HuH-7 (cell line): ENCODE data around the gene AQP10.
A peak's percentile ranks its signal among the peaks of the same experiment; 100 is the strongest.
"Not testable (repeated sequence)": the region's sequence is repeated elsewhere in the genome, so short reads cannot be mapped to it uniquely, and the experiment has no call there.

Source experiments
- DNase-seq: peaks from one replicate; pipeline ENCODE4 v3.0.0; 2011; ENCODE audit warnings: low spot score

The AQP10 gene

DNA sequence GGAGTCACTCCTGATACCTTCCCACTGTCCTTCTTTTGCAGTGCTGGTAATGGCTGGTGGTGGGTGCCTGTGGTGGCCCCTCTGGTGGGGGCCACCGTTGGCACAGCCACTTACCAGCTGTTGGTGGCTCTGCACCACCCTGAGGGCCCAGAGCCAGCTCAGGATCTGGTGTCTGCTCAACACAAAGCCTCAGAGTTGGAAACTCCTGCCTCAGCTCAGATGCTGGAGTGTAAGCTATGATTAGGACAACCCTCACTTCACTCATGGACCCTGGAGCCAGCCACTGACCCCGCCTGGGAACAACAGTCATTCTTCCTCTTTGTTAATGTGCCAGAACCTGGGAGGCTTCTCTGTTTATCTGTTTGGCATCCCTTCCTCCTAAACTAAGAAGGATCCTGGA is 3.3 kb downstream of the AQP10 start:
- no peak for DNase-seq

DNA sequence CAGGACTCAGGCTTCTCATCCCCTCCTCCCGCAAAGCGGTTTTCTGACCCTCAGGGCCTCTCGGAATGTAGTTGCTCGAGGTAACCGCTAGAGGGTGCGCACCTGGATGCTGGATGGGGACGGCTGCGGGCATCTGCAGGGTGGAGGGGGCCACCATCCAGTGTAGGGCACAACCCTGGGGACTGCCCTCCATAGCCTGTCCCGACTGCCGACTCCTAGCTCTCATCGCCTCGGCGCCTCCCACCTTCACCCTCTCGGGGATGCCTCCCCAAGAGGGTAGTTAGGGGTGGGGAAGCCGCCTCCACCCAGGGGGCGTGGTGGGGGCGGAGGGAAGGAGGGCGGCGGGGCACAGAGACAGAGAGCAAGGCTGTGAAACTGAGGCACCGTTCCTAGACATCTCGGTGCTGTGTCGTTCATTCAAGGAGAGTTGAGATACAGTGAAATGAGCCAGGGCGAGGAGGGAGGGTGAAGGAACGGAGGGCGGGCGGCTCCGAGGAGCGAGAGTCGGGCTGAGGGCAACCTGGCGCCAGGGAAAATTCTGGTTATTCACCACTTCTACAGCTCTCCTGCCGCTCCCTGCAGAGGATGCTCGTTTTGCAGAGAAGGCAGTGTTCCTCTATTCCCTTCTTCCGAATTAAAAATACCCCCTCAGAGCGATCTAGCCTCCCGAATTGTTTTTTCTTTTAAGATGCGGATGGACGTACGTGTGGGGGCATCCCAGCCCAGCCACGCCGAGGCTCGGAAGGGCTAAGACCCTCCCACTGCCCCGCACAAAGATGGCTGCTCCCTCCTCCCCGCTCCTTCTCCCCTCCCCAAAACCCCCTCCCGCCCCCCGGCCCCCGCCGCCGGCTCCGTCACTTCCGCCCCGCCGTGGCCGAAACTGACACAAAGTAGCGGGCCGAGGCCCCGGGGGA is 4.0 kb downstream of the AQP10 start, which contains the start of gene ATP8B2:
Gene ATP8B2, plus strand, starts transcription at position 857 of the 914 bp plus-strand sequence. CDS start 2,617 bp downstream, outside the sequence.
- DNase-seq = peak; percentile 94

DNA sequence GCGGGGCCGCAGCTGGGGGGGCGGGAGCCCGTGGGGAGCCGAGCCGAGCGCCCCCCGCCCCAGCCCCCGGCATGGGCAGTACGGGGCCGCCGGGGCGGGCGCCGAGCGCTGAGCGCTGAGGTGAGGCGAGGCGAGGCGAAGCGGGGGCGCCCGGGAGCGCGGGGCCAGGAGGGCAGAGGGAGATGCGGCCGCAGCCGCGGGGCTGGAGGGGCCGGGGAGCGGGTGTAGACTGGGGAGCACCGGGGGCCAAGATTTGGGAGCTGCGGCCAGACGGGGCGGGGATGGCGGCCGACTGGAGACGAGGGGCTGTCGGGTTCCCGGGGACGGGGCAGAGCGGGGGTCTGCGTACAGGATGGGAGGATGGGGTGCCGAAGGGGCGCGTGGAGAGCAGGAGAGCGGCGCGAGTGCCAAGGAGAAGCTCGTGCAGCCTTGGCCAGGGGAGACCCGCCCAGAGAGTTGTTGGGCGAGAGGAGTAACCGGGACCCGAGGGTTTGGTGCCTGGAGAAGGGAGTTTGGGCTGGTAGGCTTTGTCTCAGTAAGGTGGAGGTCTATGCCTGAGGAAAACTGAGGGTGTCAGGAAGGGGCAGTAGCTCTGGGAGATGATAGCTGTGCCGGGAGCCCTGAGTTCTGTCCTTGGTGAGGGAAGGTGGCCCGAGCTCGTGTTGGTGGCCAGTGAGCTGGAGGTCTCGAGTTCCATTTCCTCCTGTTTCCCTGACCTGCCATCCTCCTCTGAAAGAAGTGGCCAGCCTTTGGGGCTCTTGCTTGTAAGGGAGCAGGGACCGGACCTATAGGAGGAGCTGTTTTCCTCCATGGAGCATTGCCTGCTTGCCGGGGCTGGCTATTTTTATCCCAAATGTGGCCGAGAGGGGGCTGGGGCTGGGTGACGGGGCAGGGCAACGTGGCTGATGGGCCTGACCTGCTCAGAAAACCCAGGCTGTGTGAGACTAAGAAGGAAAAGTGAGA is 5.0 kb downstream of the AQP10 start:
- DNase-seq = peak; percentile 98

DNA sequence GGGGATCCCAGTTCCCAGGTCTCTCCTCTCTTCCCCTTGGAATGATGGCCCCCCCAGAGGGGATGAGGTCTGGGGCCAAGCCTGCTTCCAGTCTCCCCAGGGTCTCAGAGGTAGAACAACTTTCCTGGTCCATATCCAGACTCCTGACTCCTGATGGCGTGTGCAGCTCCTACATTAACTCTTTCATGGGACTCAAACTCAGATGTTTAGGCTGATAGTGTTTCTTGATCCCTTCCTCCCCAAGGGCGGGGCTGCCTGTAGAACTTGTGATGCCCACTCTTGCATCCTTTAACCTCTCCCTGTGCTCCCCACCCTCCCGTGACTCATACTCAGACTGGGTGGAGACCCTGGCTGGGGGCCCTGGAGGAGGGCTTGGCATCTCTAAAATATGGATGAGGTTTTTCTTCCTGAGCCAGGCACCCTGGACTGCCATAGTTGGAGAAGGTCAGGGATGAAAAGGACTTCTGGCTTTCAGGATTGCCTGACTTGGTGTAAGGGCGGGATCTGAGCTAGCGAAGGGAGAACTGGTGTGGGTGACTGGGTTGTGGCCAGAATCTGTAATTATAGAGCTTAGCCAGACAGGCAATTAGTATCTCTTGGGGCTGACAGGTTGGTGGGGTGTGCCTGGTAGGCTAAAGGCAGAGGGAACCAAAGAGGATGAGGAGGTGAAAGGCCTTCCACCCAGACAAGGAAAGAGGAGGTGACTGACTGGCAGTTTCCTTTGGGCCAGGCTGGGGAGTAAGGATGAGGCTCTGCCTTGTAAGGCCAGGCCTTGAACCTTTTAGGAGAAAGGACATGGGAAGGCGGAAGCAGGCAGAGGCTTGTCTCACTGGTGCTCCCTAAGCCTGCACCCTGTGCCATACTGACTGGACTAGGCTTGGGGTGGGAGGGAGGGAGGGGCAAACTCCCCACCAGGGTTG is 5.9 kb downstream of the AQP10 start:
- no peak for DNase-seq

DNA sequence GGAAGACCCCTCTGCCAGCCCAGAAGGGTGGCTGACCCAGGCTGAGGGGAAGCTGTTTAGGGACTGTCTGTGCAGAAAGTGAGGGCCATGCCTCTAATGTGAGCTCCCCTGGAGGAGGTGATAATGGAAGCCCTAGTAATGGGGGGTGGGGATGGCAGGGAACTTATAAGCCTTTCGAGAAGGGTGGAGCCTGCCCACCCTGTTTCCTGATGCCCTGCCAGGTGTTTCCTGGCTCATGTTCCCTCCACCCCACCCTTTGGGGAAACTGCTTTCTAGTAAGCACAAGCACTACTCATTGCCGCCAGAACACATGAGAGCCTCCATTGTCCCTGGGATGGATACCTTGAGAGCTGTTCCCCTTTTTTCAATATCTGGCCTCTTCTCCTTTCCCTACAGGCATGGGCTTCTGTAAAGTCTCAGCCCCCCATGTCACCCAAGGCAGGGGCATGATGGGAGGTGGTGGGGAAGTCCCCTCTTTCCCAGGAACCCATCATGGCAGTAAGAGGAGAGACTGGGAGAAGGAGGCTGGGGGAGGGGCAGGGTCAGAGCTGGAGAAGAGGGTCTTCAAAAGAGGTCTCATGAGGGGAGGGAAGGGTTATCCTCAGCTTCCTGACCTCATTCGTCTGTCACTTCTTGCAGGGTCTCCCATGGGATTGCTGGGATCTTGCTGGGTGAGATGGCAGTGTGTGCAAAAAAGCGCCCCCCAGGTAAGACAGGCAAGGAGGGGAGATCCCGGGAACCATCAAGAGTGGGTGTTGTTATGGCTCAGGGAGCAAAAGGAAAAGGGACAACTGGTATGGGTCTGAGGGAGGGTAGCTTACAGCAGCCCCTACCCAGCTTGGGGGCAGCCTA is 6.8 kb downstream of the AQP10 start:
- DNase-seq = no peak

DNA sequence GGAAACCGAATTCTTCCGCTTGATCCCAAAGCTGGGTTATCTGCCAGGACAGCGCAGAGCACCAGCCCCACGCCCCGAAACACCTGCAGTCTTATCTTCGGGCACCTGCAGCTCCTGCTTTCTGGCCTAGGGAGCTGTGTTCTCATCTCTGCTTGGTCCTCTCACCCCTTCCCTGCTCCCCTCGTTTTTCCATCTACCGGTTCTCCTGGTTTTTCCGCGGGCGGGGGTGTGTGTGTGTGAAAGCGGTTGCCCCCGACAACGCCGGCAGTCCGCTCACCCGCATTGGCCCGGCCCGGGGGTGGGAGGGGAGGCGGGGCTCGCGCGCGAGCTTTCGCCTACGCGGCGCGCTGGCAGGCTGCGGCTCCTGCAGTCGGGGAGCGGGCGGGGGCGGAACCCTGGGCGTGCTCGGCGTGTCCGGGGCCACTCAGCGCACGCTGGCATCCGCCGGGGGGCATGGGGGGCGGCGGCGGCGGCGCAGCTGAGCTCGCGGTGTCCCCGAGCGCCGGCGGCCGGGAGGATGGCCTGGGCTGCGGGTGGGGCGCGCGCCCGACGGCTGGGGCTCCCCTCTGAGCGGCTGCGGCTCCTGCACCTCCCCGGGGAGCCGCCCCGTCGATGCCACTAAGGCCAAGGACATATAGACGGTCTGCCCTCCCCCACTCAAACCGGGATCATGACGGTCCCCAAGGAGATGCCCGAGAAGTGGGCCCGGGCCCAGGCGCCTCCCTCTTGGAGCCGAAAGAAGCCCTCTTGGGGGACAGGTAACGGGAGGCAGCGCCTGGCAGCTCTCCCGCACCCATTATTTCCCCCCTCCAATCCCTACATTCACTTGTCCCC is 7.6 kb downstream of the AQP10 start:
- DNase-seq = no peak

DNA sequence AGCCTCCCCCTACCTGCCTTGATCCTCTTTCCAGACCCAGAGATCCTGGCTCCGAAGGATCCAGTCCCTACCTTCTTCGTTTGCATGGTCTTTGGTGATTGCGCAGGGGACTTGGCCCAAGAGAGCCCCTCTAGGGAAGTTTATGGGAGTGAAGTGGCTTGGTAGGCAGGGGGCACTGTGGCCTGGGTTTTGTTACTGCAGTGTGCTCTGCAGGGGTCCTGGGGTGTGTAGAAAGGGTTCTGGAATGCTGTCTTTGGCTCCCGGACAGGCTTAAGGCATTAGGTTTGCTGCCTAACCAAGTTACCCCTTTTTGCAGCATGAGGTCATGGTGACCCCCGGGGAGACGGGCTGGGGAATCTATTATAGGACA is 8.2 kb downstream of the AQP10 start:
- DNase-seq = no peak

DNA sequence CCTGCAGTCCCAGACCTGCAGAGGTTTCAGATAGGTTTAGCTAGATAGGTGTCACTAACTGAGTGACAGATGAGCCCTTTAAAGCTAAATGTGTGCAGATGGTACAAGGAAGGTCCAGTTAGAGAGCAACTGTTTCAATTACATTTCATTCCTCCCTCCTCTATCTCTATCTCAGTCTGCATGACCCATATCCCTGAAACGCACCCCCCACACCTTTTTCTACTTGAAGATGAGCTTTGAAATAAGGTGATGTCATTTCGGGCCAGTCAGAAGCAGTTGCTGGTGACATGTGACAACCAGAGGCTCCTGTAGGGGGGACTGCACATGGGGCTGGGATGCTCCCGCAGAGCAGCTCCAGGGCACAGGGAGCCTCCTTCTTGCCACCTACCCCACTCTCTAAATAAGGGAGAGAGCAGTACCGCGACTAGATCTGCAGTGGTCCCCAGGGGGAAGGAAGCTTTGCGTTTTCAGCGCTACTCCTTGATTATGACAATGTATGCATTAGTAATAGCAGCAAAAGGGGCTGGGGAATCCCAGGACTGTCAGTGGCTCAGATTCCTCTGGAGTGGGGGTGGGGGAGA is 8.7 kb downstream of the AQP10 start:
- DNase-seq = no peak

DNA sequence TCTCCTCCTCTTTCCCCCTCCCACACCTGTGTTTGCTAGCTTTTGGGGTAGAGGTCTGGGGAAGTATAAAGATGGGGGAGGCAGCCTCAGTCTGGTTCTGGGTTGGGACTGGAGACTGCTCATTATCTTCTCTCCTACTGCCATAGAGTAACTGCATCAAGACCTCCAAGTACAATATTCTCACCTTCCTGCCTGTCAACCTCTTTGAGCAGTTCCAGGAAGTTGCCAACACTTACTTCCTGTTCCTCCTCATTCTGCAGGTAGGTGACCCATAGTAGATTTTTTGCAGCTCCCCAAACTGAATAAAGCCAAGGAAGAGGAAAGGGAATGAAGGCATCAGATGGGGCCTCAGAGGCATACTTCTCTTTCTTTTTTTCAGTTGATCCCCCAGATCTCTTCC is 9.8 kb downstream of the AQP10 start:
- no peak for DNase-seq

DNA sequence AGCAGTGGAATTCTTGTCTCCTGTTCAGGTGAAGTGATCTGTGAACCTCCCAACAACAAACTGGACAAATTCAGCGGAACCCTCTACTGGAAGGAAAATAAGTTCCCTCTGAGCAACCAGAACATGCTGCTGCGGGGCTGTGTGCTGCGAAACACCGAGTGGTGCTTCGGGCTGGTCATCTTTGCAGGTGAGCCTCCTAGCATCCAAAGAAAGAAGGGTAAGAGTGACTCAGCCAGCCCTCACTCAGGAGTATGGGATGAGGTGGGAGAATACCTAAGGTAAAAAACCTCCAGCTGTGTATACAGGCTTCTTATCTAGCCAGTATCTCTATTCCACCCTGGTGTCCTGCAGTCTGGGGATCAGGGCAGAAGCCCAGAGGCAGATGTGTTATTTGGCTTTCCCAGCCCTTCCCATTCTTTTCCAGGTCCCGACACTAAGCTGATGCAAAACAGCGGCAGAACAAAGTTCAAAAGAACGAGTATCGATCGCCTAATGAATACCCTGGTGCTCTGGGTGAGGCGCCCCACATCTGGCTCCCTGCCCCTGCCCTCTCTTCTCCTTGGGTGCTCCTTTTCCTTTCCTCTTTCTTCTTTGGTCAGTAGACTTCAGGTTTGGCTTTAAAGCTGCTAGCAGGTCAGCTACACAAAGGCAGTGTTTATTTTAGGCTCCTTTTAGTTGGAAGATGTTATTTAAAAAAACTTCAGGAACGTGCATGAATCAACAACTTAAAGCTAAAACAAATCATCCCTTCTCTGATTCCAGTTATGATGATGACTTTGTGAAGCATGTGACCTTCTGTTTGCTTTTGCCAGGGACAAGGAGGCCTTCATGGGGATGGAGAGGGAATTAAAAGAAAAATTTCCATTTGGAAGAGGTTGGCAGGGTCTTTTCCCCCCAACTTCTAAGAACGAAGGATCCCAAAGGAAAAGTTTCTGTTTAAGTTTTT is 13.5 kb downstream of the AQP10 start:
- DNase-seq = peak; percentile 68

DNA sequence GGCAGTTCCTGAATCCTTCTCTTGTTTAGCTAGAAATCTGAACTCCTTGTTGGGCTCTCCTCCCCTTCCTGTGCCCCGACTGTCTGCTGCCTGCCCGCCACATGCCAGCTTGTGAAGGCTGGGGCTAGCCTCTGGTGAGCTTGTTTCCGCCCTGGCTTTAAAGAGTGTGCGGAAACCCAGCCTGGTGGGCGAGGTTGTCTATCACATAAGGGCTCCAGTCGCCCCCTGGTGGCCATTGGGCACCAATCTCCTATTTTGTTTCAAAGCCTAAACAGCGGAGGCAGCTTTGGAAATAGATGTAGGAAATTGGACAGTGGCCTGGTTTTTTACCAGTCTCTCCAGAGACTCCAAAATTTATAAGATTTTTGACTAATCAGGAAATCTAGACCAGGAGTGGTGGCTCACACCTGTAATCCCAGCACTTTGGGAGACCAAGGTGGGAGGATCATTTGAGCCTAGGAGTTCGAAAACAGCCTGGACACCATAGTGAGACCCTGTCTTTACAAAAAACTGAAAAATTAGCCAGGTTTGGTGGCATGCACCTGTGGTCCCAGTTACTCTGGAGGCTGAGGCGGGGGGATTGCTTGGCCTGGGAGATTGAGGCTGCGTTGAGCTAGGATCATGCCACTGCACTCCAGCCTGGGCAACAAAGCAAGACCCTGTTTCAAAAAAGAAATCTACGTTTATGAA is 14.3 kb downstream of the AQP10 start:
- peak; percentile 96 for DNase-seq

DNA sequence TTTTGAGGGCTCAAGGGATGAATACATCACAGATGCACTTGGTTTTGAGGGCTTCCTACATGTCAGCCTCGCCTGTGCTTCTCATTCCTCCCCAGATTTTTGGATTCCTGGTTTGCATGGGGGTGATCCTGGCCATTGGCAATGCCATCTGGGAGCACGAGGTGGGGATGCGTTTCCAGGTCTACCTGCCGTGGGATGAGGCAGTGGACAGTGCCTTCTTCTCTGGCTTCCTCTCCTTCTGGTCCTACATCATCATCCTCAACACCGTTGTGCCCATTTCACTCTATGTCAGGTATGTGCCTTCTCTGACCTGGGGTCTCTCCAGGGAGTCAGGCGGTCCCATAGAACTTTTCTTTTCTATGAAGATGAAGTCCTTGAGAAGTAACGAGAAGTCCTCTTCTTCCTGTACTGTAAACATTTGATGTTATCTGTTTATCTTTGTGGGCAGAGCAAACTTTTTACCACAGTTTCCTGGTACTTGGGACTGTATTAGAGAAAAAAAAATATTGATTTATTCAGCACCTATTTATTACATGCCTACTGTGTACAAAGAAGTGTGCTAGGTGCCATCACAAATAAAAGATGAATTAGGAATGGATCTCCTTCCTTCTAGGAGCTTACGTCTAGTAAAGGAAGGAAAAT is 16.5 kb downstream of the AQP10 start:
- no peak for DNase-seq

DNA sequence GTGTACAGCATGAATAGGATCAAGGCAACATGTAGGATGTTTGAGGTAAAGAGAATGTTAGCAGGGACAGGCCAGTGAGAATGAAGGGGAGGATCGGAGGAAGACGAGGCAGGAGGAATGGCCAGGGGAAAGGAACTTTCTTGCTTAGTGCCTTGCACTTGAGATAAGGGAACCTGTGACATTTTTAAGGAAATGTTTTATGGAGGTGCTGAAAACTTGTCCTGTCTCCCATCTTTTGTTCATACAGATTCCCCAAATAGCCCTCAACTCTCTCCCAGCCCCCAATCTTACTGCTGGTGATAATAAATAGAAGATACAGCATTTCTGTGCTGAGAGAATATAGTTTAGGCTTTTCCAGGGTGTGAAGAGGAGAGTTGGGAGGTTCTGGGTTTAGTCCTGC is 18.0 kb downstream of the AQP10 start:
- DNase-seq = no peak

DNA sequence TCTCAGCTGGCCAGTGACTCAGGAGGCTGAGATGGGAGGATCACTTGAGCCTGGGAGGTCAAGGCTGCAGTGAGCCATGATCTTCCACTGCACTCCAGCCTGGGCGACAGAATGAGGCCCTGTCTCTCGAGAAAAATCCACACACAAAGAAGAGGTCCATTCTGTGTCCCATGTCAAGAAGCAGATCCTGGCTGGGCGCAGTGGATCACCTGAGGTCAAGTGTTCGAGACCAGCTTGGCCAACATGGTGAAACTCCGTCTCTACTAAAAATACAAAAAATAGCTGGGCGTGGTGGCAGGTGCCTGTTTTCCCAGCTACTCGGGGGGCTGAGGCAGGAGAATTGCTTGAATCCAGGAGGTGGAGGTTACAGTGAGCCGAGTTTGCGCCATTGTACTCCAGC is 20.5 kb downstream of the AQP10 start:
- DNase-seq = not testable (repeated sequence)

DNA sequence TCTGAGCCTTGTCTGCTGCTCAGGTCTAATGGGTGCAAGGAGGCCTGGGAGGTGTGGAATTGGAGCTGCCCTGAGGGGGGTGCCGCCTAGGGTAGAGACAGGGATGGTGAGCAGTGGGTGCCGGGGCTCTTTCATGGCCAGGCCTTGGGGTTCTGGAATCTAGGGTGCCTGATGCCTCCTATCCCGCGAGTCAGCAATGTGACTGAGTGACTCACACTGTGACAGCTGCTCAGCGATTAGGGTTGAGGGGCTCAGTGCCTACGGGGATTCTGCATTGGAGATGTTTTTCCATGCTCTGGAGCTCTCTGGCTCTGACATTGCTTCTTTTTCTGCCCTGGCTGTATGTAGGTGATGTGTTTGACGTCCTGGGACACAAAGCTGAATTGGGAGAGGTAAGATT is 21.2 kb downstream of the AQP10 start:
- DNase-seq = no peak

DNA sequence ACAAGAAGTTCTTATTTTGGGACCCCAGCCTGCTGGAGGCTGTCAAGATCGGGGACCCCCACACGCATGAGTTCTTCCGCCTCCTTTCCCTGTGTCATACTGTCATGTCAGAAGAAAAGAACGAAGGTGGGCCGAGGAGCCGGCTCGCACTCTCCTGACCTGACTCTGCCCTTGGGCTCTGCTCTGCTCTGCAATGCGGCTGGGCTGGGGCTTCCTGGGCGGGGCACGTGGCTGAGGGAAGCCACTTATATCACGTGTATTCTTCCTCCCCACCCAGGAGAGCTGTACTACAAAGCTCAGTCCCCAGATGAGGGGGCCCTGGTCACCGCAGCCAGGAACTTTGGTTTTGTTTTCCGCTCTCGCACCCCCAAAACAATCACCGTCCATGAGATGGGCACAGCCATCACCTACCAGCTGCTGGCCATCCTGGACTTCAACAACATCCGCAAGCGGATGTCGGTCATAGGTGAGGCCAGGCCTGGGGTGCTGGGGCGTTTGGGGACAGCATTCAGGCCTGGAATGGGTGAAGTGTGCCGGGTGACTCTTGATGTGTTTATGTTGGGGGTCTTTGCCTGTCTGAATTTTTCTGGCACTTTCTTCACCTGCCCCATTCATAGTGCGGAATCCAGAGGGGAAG is 22.1 kb downstream of the AQP10 start:
- DNase-seq = no peak
